ENCODE results near the gene ERGIC2. TPM values are rescaled to one million over a fixed set of nuclear protein-coding genes. Genes with fewer than 3 reads are reported as not detected.

The ERGIC2 gene
- total RNA-seq, 1 donor, result 50.3 TPM

DNA sequence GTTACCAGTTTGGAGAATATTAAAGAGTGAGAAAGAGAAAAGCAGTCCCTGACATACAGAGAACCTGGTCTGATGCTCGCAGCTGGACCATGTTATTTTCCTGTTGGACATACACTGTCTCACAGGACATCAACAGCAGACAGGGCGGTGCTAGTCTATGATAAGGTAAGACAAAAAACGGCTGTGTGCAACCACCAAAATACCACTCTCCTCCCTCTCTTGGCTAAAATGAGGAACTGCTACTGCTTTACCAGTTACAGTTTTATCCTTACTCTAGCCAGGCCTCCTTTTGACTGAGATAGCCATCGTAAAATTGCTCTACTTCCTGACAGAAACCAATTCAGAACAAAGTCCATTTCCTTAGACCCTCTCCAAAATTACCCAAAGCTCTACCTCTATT, 47.0 kb upstream of the ERGIC2 start:
- TF ChIP-seq, protein P1, sequence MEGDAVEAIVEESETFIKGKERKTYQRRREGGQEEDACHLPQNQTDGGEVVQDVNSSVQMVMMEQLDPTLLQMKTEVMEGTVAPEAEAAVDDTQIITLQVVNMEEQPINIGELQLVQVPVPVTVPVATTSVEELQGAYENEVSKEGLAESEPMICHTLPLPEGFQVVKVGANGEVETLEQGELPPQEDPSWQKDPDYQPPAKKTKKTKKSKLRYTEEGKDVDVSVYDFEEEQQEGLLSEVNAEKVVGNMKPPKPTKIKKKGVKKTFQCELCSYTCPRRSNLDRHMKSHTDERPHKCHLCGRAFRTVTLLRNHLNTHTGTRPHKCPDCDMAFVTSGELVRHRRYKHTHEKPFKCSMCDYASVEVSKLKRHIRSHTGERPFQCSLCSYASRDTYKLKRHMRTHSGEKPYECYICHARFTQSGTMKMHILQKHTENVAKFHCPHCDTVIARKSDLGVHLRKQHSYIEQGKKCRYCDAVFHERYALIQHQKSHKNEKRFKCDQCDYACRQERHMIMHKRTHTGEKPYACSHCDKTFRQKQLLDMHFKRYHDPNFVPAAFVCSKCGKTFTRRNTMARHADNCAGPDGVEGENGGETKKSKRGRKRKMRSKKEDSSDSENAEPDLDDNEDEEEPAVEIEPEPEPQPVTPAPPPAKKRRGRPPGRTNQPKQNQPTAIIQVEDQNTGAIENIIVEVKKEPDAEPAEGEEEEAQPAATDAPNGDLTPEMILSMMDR (IDR thresholded peaks at IDR 0.05; ENCODE audit: extremely low read depth, low read depth, low read length), result no peak
- DNase-seq (ENCODE audit: insufficient read length, low spot score, missing footprints), result no peak

DNA sequence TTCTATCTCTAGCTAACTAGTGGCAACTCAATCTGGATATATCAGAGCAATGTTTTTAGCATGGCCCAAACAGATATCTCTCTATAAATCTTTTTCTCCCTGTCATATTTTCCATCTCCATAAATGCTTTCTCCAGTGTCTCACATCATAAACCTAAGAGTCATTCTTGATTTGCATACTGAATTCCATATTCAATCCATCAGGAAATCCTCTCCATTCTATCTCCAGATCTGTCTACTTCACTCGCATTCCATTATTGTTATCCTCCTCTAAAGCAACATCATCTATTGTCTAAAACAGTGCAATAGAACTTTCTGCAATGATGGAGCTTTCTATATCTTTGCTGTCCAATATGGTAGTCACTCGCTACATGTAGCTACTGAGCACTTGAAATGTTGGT, 45.5 kb upstream of the ERGIC2 start:
- Histone ChIP-seq H3K27me3 (ENCODE audit: insufficient read depth, low read length) (no peaks in the 10 kb centered on the region), H3K4me1 (ENCODE audit: insufficient read depth, low read length) (no peaks in the 10 kb centered on the region), H3K36me3 (ENCODE audit: insufficient read depth, low read length) (no peaks in the 10 kb centered on the region), H3K4me2 (ENCODE audit: insufficient read depth, low read length) (no peak overlapping the region), H3K79me2 (ENCODE audit: insufficient read depth, low read length) (no peaks in the 10 kb centered on the region), H3K4me3 (ENCODE audit: insufficient read depth, low read length) (no peak overlapping the region), H4K20me1 (ENCODE audit: insufficient read depth, low read length) (no peaks in the 10 kb centered on the region), H3K27ac (ENCODE audit: low read depth, low read length) (no peak overlapping the region), H2AFZ (ENCODE audit: low read length) (no peak overlapping the region), H3K9me3 (ENCODE audit: low read depth, low read length) (no peaks in the 10 kb centered on the region)
- TF ChIP-seq, protein P1 (IDR thresholded peaks at IDR 0.05; ENCODE audit: extremely low read depth, low read depth, low read length), result no peak
- no peak for DNase-seq (ENCODE audit: insufficient read length, low spot score, missing footprints)

More for the DNA sequence above, 47.0 kb upstream of the ERGIC2 start:
- Histone ChIP-seq H2AFZ (ENCODE audit: low read length) (no peak overlapping the region), H3K4me1 (ENCODE audit: insufficient read depth, low read length) (no peaks in the 10 kb centered on the region), H3K27me3 (ENCODE audit: insufficient read depth, low read length) (no peaks in the 10 kb centered on the region), H3K4me3 (ENCODE audit: insufficient read depth, low read length) (no peak overlapping the region), H3K79me2 (ENCODE audit: insufficient read depth, low read length) (no peaks in the 10 kb centered on the region), H4K20me1 (ENCODE audit: insufficient read depth, low read length) (no peaks in the 10 kb centered on the region), H3K4me2 (ENCODE audit: insufficient read depth, low read length) (no peak overlapping the region), H3K9me3 (ENCODE audit: low read depth, low read length) (no peaks in the 10 kb centered on the region), H3K27ac (ENCODE audit: low read depth, low read length) (no peak overlapping the region), H3K36me3 (ENCODE audit: insufficient read depth, low read length) (no peaks in the 10 kb centered on the region)

DNA sequence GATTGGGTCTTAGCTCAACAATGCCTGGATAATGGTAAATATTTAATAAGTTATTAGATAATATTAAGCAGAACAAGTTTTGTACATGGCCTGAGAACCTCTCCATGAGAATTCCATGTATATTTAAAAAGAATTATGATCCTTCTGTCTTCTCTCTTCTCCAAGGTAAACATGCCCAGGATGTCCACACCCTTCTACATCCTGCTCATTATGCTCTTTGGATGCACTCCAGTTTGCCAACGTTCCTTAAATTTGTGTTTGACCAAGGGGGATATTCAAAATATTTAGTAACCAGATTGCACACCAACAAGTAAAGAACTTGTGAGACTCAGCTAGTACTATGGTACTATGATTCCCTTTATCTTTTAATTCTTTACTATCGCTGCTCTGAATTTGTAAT, 44.8 kb upstream of the ERGIC2 start:
- H3K36me3 ChIP-seq (ENCODE audit: insufficient read depth, low read length), result no peaks in the 10 kb centered on the region
- no peak for DNase-seq (ENCODE audit: insufficient read length, low spot score, missing footprints)
- H3K27ac ChIP-seq (ENCODE audit: low read depth, low read length), result no peak overlapping the region
- H3K4me1 ChIP-seq (ENCODE audit: insufficient read depth, low read length), result no peaks in the 10 kb centered on the region
- TF ChIP-seq, protein P1 (IDR thresholded peaks at IDR 0.05; ENCODE audit: extremely low read depth, low read depth, low read length), result no peak
- H3K4me2 ChIP-seq (ENCODE audit: insufficient read depth, low read length), result no peak overlapping the region
- H3K27me3 ChIP-seq (ENCODE audit: insufficient read depth, low read length), result no peaks in the 10 kb centered on the region
- no peak overlapping the region for H3K4me3 ChIP-seq (ENCODE audit: insufficient read depth, low read length)
- no peak overlapping the region for H2AFZ ChIP-seq (ENCODE audit: low read length)
- H4K20me1 ChIP-seq (ENCODE audit: insufficient read depth, low read length), result no peaks in the 10 kb centered on the region
- no peaks in the 10 kb centered on the region for H3K9me3 ChIP-seq (ENCODE audit: low read depth, low read length)
- H3K79me2 ChIP-seq (ENCODE audit: insufficient read depth, low read length), result no peaks in the 10 kb centered on the region

DNA sequence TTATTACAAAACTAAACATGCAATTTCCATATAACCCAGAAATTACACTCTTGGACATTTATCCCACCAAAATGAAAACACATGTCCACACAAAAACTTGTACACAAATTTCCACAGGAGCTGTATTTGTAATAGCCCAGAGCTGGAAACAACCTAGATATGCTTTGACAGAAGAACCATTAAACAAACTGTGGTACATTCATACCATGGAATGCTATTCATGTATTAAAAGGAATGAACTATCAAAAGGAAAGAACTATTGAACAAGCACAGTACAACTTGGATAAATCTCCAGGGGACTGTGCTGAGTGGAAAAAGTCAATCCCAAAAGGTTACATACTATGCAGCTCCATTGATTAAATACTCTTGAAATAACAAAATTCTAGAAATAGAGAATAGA, 35.8 kb upstream of the ERGIC2 start:
- Histone ChIP-seq H2AFZ (ENCODE audit: low read length) (no peak overlapping the region), H3K36me3 (ENCODE audit: insufficient read depth, low read length) (no peaks in the 10 kb centered on the region), H3K4me3 (ENCODE audit: insufficient read depth, low read length) (no peak overlapping the region), H3K27me3 (ENCODE audit: insufficient read depth, low read length) (no peaks in the 10 kb centered on the region), H4K20me1 (ENCODE audit: insufficient read depth, low read length) (no peaks in the 10 kb centered on the region), H3K9me3 (ENCODE audit: low read depth, low read length) (no peaks in the 10 kb centered on the region), H3K4me1 (ENCODE audit: insufficient read depth, low read length) (no peaks in the 10 kb centered on the region), H3K79me2 (ENCODE audit: insufficient read depth, low read length) (no peaks in the 10 kb centered on the region), H3K4me2 (ENCODE audit: insufficient read depth, low read length) (no peak overlapping the region), H3K27ac (ENCODE audit: low read depth, low read length) (no peak overlapping the region)
- TF ChIP-seq, protein P1 (IDR thresholded peaks at IDR 0.05; ENCODE audit: extremely low read depth, low read depth, low read length), result no peak
- no peak for DNase-seq (ENCODE audit: insufficient read length, low spot score, missing footprints)
